Stimulated activated naive CD4-positive, alpha-beta T cell treated with Interleukin-2 at 50 U/mL for 16 hours (primary cell): ENCODE measurements around the gene PIGB.
"Not testable (repeated sequence)": the region's sequence is repeated elsewhere in the genome, so short reads cannot be mapped to it uniquely, and the experiment has no call there.

ENCODE experiments used
- DNase-seq: peaks from one replicate; lab custom pipeline; 2025; lab: John Stamatoyannopoulos, UW

PIGB gene

GRCh38 chr15:55318588-55319494, at the start of gene PIGB, which contains the start of gene PIGBOS1:
PIGB (plus strand) TSS chr15:55319222; CDS start chr15:55319251, 29 bp downstream.
PIGBOS1 (minus strand) TSS chr15:55319123; CDS start chr15:55317792, 1,331 bp downstream.
- DNase-seq = peak; percentile 71

DNA sequence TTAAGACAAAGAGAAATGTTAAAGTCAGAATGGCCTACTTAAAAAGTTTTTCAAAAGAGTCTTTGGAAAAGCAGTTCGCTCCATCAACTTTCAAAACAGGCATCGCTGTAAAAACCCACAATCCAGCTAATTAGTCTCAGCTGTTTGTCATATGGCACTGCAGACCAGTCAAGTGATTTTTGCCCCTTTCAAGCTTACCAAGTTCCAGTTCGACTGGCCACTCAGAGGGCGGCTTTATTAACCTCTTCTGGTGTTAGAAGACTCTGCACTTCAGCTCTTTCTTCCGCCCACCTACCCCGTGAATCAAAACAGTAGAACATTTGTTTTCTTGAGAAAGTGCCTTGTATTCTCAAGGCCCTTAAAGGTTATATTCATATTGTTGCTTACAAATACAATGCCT, 48.7 kb upstream of the PIGB start:
- DNase-seq = no peak

GRCh38 chr15:55276324-55276723, 42.7 kb upstream of the PIGB start:
- no peak for DNase-seq

GRCh38 chr15:55277116-55277564, 41.9 kb upstream of the PIGB start:
- peak; percentile 54 for DNase-seq

- DNase-seq = no peak
Measured at GRCh38 chr15:55277715-55278114, 41.3 kb upstream of the PIGB start.

- DNase-seq = no peak
Measured at GRCh38 chr15:55279100-55279745, 39.8 kb upstream of the PIGB start.

- peak; percentile 55 for DNase-seq
Measured at GRCh38 chr15:55279746-55280351, 39.2 kb upstream of the PIGB start.

DNA sequence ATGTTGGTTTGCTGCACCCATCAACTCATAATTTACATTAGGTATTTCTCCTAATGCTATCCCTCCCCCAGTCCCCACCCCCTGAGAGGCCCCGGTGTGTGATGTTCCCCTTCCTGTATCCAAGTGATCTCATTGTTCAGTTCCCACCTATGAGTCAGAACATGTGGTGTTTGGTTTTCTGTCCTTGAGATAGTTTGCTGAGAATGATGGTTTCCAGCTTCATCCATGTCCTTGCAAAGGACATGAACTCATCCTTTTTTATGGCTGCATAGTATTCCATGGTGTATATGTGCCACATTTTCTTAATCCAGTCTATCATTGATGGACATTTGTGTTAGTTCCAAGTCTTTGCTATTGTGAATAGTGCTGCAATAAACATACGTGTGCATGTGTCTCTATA, 38.4 kb upstream of the PIGB start:
- peak; percentile 36 for DNase-seq

- DNase-seq = no peak
Measured at GRCh38 chr15:55281517-55282228, 37.3 kb upstream of the PIGB start.

- DNase-seq = peak; percentile 11
Measured at GRCh38 chr15:55282284-55282833, 36.7 kb upstream of the PIGB start.

DNA sequence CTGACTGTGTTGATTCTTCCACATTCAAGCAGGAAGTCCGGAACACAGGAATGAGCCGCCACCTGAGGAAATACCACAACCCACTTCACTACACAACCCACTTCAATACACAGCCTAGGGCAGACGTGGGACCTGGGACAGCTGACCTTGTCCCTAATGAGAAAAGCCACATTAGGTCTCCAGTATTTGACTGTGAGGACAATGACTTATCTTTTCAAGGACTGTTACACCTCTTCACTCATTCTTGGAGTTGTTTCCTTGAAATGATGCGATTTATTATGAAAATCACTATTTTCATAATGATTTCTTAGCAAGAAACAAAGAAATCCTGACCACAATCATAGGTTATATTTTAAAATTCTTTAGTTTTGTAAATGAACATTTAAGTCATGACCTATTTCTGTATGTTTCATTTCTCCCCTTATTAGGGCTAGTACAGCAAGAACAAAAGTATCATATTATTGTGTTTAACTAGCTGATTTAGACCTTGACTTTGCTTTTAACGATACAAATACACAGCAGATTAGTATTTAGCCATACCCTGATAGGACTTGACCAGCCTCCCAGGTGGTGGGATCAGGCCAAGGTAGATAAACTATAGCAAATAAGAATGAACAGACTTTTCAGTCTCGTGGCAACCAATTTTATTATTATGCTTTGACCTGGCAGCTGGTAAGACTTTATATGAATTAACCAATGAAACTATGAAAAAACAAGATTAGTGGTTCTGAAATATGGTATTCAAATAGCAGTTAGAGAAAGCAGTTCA, 35.5 kb upstream of the PIGB start:
- no peak for DNase-seq

DNA sequence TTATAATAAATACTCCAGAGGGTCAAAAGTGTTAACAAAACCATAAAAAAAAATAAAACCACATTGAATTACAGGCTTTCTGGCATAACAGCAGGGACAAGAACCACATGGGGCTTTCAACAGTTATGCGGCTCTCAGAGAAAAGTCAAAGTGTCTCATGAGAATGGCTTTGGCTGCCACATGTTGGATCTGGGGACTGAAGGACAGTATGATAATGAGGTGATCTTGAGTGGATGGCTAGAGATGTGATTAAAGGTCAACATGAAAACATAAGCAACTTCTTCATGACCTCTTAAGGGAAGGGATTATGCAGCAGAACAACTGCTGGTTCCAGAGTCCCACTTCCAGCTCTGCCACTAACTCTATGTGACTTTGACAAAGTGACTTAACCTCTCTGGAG, 34.6 kb upstream of the PIGB start:
- no peak for DNase-seq

GRCh38 chr15:55286442-55287189, 32.4 kb upstream of the PIGB start:
- not testable (repeated sequence) for DNase-seq

- DNase-seq = no peak
Measured at GRCh38 chr15:55288006-55288717, 30.9 kb upstream of the PIGB start.

GRCh38 chr15:55289011-55289745, 29.8 kb upstream of the PIGB start:
- DNase-seq = peak; percentile 37

- peak; percentile 84 for DNase-seq
Measured at GRCh38 chr15:55289746-55290527, 29.1 kb upstream of the PIGB start, which contains the start of gene RAB27A. RAB27A (minus strand) TSS chr15:55289813; CDS start chr15:55234934, 54,879 bp downstream.

DNA sequence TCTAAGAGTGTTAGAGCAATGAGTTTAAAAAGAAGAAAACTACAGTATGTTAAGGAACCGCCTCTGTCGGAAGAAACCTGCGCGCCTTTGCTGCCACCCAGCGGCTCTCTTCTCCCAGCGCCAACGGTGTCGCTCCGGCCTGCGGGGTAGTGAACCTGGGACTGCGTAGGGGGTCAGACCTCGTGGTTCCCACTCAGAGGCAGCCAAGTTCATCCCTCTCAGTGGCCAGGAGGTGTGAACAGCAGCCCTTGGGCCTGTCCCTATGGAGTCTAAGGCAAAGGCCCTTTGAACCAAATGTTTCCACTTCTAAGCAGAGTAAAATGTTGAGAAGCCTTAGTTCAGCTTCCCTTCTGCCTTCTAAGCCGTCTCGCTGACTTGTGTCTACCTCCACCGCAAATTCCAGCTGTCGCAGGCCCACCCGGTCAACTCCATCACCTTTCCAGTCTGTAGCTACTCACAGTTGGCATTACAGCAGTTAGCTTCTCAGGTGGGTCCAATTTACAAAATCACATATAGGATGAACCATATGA, 28.4 kb upstream of the PIGB start:
- DNase-seq = peak; percentile 83

- no peak for DNase-seq
Measured at GRCh38 chr15:55297315-55297714, 21.7 kb upstream of the PIGB start.
